Stimulated activated naive B cell treated with anti-CD40 and anti-IgM and Interleukin-4, amounts not matched to agents 10 μg/mL and 1 μg/mL and 100 μg/mL, for 72 hours (primary cell): ENCODE measurements around the gene ANKRD28.
"Not testable (repeated sequence)": the region's sequence is repeated elsewhere in the genome, so short reads cannot be mapped to it uniquely, and the experiment has no call there.

Experiments
- ATAC-seq, 2 donors: fragments of 150-1000 bp; cut with Tn5 transposase; replicated peaks; 2 replicates each; pipeline ENCODE4 v1.10.0; 2021; ENCODE audit warnings: moderate library complexity in 1 of 2
- DNase-seq: peaks from one replicate; pipeline ENCODE4 v3.0.0; 2021
- H3K27ac Mint-ChIP-seq: one replicate; pipeline ENCODE4 v1.8.0; 2022; ENCODE audit warnings: mild to moderate bottlenecking, mixed read lengths
- H3K27me3 Mint-ChIP-seq, 2 donors: one replicate each; pipeline ENCODE4 v1.8.0; 2022; ENCODE audit warnings: mixed read lengths in 2 of 2
- H3K36me3 Mint-ChIP-seq, 2 donors: one replicate each; pipeline ENCODE4 v1.8.0; 2022; ENCODE audit warnings: mixed read lengths in 2 of 2, mild to moderate bottlenecking in 1 of 2
- H3K4me1 Mint-ChIP-seq, 2 donors: one replicate each; pipeline ENCODE4 v1.8.0; 2022; ENCODE audit warnings: mixed read lengths in 2 of 2, mild to moderate bottlenecking in 1 of 2
- H3K4me3 Mint-ChIP-seq, 2 donors: one replicate each; pipeline ENCODE4 v1.8.0; 2022; ENCODE audit warnings: mild to moderate bottlenecking in 2 of 2, mixed read lengths in 2 of 2, moderate library complexity in 1 of 2
- H3K9me3 Mint-ChIP-seq, 2 donors: one replicate each; pipeline ENCODE4 v1.8.0; 2022; ENCODE audit warnings: mixed read lengths in 2 of 2, mild to moderate bottlenecking in 1 of 2

ANKRD28 gene

DNA sequence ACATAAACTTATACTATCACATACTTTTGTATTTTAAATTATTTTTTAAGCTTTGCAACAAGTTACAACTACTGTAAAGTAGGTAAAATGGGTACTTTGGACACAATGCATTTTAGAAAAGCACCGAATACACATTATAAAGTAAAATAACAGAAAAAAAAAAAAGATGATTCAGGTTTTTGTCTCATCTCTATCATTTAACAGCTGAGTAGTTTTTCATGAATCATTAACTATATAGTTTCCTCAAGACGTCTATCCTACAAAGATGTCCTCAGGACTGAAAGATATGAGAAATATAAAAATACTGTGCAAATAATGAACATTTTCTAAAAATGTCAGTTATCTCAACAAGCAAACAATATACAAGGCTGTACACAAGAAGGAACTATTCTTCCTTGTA is 46.9 kb downstream of the ANKRD28 start:
- H3K4me1 Mint-ChIP-seq, result peaks cover 24 to 36% of the 10 kb centered on the region in 2 donors
- no peak for DNase-seq
- no peak overlapping the region for H3K27ac Mint-ChIP-seq
- H3K36me3 Mint-ChIP-seq, result peaks cover 26 to 44% of the 10 kb centered on the region in 2 donors
- H3K4me3 Mint-ChIP-seq, result no peak overlapping the region
- no peaks in the 10 kb centered on the region for H3K27me3 Mint-ChIP-seq
- ATAC-seq, result no peak
- peaks cover 0 to 4% of the 10 kb centered on the region in 2 donors for H3K9me3 Mint-ChIP-seq

DNA sequence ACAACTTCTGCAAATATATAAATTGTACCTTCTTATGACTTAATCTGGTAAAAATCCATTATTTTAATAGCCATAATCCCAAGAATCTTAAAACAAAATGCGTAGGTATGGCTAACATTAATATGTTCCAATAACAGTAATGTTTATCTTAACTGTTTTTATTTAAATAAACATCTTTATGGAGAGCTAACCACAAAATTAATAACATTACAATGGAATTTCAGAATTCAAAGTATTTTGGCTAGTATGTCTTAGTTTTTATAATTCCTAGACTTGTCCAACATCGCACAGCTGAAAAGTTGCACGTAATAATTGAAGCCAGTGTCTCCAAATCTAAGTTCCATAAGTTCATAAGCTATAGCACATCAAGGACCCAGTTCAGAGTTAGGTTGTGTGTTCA is 47.6 kb downstream of the ANKRD28 start:
- DNase-seq, result no peak
- Mint-ChIP-seq H3K9me3 (peaks cover 3 to 4% of the 10 kb centered on the region in 2 donors), H3K4me3 (no peak overlapping the region), H3K4me1 (peaks cover 27 to 44% of the 10 kb centered on the region in 2 donors), H3K36me3 (peaks cover 33 to 52% of the 10 kb centered on the region in 2 donors), H3K27ac (no peak overlapping the region), H3K27me3 (no peaks in the 10 kb centered on the region)
- no peak for ATAC-seq

DNA sequence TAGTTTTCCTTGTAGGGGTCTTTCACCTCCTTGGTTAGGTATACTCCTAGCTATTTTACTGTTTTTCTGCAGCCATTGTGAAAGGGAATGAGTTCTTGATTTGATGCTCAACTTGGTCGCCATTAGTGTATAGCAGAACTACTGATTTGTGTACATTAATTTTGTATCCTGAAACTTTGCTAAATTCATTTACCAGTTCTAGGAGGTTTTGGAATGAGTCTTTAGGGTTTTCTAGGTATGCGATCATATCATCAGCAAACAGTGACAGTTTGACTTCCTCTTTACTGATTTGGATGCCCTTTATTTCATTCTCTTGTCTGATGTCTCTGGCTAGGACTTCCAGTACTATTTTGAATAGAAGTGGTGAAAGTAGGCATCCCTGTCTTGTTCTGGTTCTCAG is 51.9 kb downstream of the ANKRD28 start:
- not testable (repeated sequence) for H3K27ac Mint-ChIP-seq
- ATAC-seq, result peak; percentile 19 to 46

GRCh38 chr3:15744176-15744575 is 53.6 kb downstream of the ANKRD28 start:
- no peak overlapping the region for H3K4me3 Mint-ChIP-seq
- DNase-seq (no peak), ATAC-seq (no peak)
- H3K27me3 Mint-ChIP-seq, result no peaks in the 10 kb centered on the region
- H3K27ac Mint-ChIP-seq, result no peak overlapping the region
- H3K4me1 Mint-ChIP-seq, result peaks cover 17 to 32% of the 10 kb centered on the region in 2 donors
- H3K36me3 Mint-ChIP-seq, result peaks cover 55 to 69% of the 10 kb centered on the region in 2 donors
- H3K9me3 Mint-ChIP-seq, result peaks cover 10 to 18% of the 10 kb centered on the region in 2 donors

More for the DNA sequence above, 51.9 kb downstream of the ANKRD28 start:
- DNase-seq, H3K27me3 Mint-ChIP-seq: not testable (repeated sequence)
- H3K4me3 Mint-ChIP-seq, result peak overlapping the region in 1 of 2 donors; percentile 46
- H3K9me3 Mint-ChIP-seq, result peaks cover 11 to 12% of the 10 kb centered on the region in 2 donors
- H3K4me1 Mint-ChIP-seq, result peaks cover 17 to 32% of the 10 kb centered on the region in 2 donors
- H3K36me3 Mint-ChIP-seq, result peaks cover 49 to 60% of the 10 kb centered on the region in 2 donors

DNA sequence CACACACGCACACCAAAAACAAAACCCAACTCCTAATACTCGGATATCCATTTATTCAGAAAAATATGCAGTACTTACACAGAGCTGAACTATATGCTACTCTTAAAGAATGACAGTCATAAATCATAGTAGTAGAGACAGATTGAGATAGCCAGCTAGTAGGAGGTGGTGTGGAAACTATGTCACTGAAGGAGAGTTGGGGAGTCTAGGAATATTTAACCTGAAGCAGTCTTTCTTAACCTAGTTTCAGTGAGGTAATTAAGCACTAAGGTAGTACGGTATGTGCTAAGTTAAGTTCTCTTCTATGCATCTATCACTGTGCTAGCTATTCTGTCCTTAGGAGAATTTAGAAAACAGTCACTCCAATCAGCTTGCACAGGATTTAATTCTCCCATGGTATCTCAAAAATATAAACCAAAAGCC is 54.2 kb downstream of the ANKRD28 start:
- ATAC-seq (no peak), DNase-seq (no peak)
- no peak overlapping the region for H3K27ac Mint-ChIP-seq
- peaks cover 10 to 22% of the 10 kb centered on the region in 2 donors for H3K9me3 Mint-ChIP-seq
- H3K4me1 Mint-ChIP-seq, result peaks cover 17 to 32% of the 10 kb centered on the region in 2 donors
- peaks cover 57 to 70% of the 10 kb centered on the region in 2 donors for H3K36me3 Mint-ChIP-seq
- H3K4me3 Mint-ChIP-seq, result no peak overlapping the region
- no peaks in the 10 kb centered on the region for H3K27me3 Mint-ChIP-seq

DNA sequence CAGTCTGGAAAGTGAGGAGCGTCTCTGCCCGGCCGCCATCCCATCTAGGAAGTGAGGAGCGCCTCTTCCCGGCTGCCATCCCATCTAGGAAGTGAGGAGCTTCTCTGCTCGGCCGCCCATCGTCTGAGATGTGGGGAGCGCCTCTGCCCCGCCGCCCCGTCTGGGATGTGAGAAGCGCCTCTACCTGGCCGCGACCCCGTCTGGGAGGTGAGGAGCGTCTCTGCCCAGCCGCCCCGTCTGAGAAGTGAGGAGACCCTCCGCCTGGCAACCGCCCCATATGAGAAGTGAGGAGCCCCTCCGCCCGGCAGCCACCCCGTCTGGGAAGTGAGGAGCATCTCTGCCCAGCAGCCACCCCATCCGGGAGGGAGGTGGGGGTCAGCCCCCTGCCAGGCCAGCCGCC is 55.5 kb downstream of the ANKRD28 start:
- not testable (repeated sequence) for DNase-seq, H3K4me3 Mint-ChIP-seq, ATAC-seq, H3K27ac Mint-ChIP-seq, H3K27me3 Mint-ChIP-seq
- peaks cover 16 to 27% of the 10 kb centered on the region in 2 donors for H3K9me3 Mint-ChIP-seq
- H3K36me3 Mint-ChIP-seq, result peaks cover 58 to 73% of the 10 kb centered on the region in 2 donors
- peaks cover 14 to 23% of the 10 kb centered on the region in 2 donors for H3K4me1 Mint-ChIP-seq

DNA sequence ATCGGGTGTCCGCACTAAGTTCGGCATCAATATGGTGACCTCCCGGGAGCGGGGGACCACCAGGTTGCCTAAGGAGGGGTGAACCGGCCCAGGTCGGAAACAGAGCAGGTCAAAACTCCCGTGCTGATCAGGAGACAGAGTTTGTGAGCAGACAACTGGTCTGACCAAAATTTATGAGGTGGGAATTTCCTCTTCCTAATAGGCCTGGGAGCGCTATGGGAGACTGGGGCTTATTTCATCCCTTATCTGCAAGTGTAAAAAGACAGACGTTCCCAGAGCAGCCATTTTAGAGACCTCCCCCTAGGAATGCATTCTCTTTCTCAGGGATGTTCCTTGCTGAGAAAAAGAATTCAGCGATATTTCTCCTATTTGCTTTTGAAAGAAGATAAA is 59.2 kb downstream of the ANKRD28 start:
- H3K27me3 Mint-ChIP-seq, H3K4me1 Mint-ChIP-seq, H3K27ac Mint-ChIP-seq, ATAC-seq, H3K4me3 Mint-ChIP-seq, DNase-seq: not testable (repeated sequence)
- H3K9me3 Mint-ChIP-seq, result peaks cover 15 to 21% of the 10 kb centered on the region in 2 donors
- peaks cover 47 to 56% of the 10 kb centered on the region in 2 donors for H3K36me3 Mint-ChIP-seq

DNA sequence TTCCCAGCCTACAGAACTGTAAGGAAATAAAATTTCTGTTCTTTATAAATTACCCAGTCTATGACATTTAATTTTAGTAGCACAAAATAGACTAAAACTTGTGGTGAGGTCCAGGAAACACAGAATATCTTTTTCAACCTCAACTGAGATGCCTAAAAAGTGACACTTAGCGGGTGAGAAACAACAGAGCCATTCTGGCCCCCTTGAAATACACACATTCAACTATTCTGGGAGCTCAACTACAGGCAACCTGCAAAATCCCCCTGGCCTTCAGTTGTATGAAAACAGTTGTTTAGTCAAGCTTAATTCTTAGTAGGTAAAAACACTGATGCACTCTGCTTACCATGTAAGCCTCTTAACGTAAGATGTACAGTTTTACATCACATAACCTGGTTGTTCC is 66.8 kb downstream of the ANKRD28 start:
- Mint-ChIP-seq H3K9me3 (no peaks in the 10 kb centered on the region), H3K36me3 (peaks cover 32 to 50% of the 10 kb centered on the region in 2 donors), H3K4me1 (peaks cover 0 to 3% of the 10 kb centered on the region in 2 donors), H3K27ac (no peak overlapping the region), H3K4me3 (no peak overlapping the region), H3K27me3 (no peaks in the 10 kb centered on the region)
- no peak for ATAC-seq
- DNase-seq, result no peak

- no peaks in the 10 kb centered on the region for H3K9me3 Mint-ChIP-seq
- no peaks in the 10 kb centered on the region for H3K27me3 Mint-ChIP-seq
- H3K27ac Mint-ChIP-seq, result no peak overlapping the region
- H3K4me3 Mint-ChIP-seq, result no peak overlapping the region
- H3K4me1 Mint-ChIP-seq, result peaks cover 0 to 4% of the 10 kb centered on the region in 2 donors
- peaks cover 34 to 54% of the 10 kb centered on the region in 2 donors for H3K36me3 Mint-ChIP-seq
- ATAC-seq (no peak), DNase-seq (no peak)
These were observed 69.0 kb downstream of the ANKRD28 start for GRCh38 chr3:15728766-15729165.

- DNase-seq (no peak), ATAC-seq (no peak)
- Mint-ChIP-seq H3K4me3 (no peak overlapping the region), H3K27me3 (no peaks in the 10 kb centered on the region), H3K36me3 (peaks cover 25 to 46% of the 10 kb centered on the region in 2 donors), H3K27ac (no peak overlapping the region), H3K9me3 (no peaks in the 10 kb centered on the region), H3K4me1 (peaks cover 0 to 4% of the 10 kb centered on the region in 2 donors)
These were observed 70.9 kb downstream of the ANKRD28 start for GRCh38 chr3:15726881-15727280.

- H3K27ac Mint-ChIP-seq, result no peak overlapping the region
- H3K9me3 Mint-ChIP-seq, result no peaks in the 10 kb centered on the region
- ATAC-seq (peak in 1 of 2 donors; percentile 47), DNase-seq (no peak)
- peaks cover 22 to 48% of the 10 kb centered on the region in 2 donors for H3K36me3 Mint-ChIP-seq
- H3K4me1 Mint-ChIP-seq, result peaks cover 0 to 4% of the 10 kb centered on the region in 2 donors
- no peak overlapping the region for H3K4me3 Mint-ChIP-seq
- H3K27me3 Mint-ChIP-seq, result no peaks in the 10 kb centered on the region
These were observed 71.7 kb downstream of the ANKRD28 start for GRCh38 chr3:15726043-15726442.

GRCh38 chr3:15724446-15724845 is 73.3 kb downstream of the ANKRD28 start:
- Mint-ChIP-seq H3K27me3 (no peaks in the 10 kb centered on the region), H3K4me3 (no peak overlapping the region), H3K36me3 (peaks cover 31 to 52% of the 10 kb centered on the region in 2 donors), H3K27ac (no peak overlapping the region), H3K9me3 (no peaks in the 10 kb centered on the region), H3K4me1 (peaks cover 0 to 4% of the 10 kb centered on the region in 2 donors)
- ATAC-seq (no peak), DNase-seq (no peak)

DNA sequence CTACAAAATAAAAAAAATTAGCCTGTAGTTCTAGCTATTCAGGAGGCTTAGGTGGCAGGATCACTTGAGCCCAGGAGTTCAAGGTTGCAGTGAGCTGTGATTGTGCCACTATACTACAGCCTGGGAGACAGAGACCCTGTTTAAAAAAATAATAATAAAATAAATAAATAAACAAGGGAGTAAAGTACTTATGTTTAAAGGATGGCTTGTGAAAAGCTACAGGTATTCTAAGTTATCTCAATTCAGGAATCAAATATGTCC is 74.2 kb downstream of the ANKRD28 start:
- DNase-seq (no peak), ATAC-seq (no peak)
- H3K9me3 Mint-ChIP-seq, result no peaks in the 10 kb centered on the region
- no peak overlapping the region for H3K27ac Mint-ChIP-seq
- peaks cover 0 to 4% of the 10 kb centered on the region in 2 donors for H3K4me1 Mint-ChIP-seq
- H3K36me3 Mint-ChIP-seq, result peaks cover 27 to 43% of the 10 kb centered on the region in 2 donors
- H3K4me3 Mint-ChIP-seq, result no peak overlapping the region
- H3K27me3 Mint-ChIP-seq, result no peaks in the 10 kb centered on the region

- no peak for DNase-seq
- H3K9me3 Mint-ChIP-seq, result no peaks in the 10 kb centered on the region
These were observed 74.7 kb downstream of the ANKRD28 start for GRCh38 chr3:15722877-15723623.

DNA sequence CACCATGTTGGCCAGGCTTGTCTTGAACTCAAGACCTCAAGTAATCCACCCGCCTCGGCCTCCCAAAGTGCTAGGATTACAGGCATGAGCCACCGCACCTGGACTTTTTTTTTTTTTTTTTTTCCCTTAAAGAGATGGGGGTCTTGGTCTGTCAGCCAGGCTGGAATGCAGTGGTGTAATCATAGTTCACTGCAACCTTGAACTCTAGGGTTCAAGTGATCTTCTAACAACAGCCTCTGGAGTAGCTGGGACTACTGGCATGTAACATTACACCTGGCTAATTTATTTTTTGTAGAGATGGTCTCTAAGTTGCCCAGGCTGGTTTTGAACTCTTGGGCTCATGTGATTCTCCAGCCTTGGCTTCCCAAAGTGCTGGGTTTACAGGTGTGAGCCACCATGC is 81.6 kb downstream of the ANKRD28 start:
- Mint-ChIP-seq H3K36me3 (peaks cover 19 to 23% of the 10 kb centered on the region in 2 donors), H3K27ac (no peak overlapping the region), H3K27me3 (no peaks in the 10 kb centered on the region), H3K9me3 (no peaks in the 10 kb centered on the region), H3K4me1 (peaks cover 0 to 3% of the 10 kb centered on the region in 2 donors), H3K4me3 (no peak overlapping the region)
- ATAC-seq (no peak), DNase-seq (no peak)

More at GRCh38 chr3:15722877-15723623, 74.7 kb downstream of the ANKRD28 start:
- Mint-ChIP-seq H3K4me1 (peaks cover 0 to 4% of the 10 kb centered on the region in 2 donors), H3K27ac (no peak overlapping the region), H3K36me3 (peaks cover 27 to 40% of the 10 kb centered on the region in 2 donors), H3K27me3 (no peaks in the 10 kb centered on the region), H3K4me3 (no peak overlapping the region)
- ATAC-seq, result no peak
